Osteocyte (in vitro differentiated cells): Measurements from ENCODE around the gene SMIM36. TPM values are rescaled to one million over a fixed set of nuclear protein-coding genes. Genes with fewer than 3 reads are reported as not detected.
"Not testable (repeated sequence)": the region's sequence is repeated elsewhere in the genome, so short reads cannot be mapped to it uniquely, and the experiment has no call there.

Experiments used
- DNase-seq: peaks from one replicate; pipeline ENCODE4 v3.0.0; 2021; ENCODE audit warnings: mixed read lengths; ENCODE audit not compliant: unreplicated experiment; ENCODE audit errors: extremely low spot score
- H3K27ac Mint-ChIP-seq: one replicate; pipeline ENCODE4 v1.8.0; 2021; ENCODE audit warnings: mild to moderate bottlenecking, mixed read lengths; ENCODE audit not compliant: unreplicated experiment
- H3K27me3 Mint-ChIP-seq: one replicate; pipeline ENCODE4 v1.8.0; 2021; ENCODE audit warnings: mixed read lengths; ENCODE audit not compliant: unreplicated experiment
- H3K36me3 Mint-ChIP-seq: one replicate; pipeline ENCODE4 v1.8.0; 2021; ENCODE audit warnings: mixed read lengths; ENCODE audit not compliant: unreplicated experiment
- H3K4me1 Mint-ChIP-seq: one replicate; pipeline ENCODE4 v1.8.0; 2021; ENCODE audit warnings: mixed read lengths; ENCODE audit not compliant: unreplicated experiment
- H3K4me3 Mint-ChIP-seq: one replicate; pipeline ENCODE4 v1.8.0; 2021; ENCODE audit warnings: mild to moderate bottlenecking, moderate library complexity, mixed read lengths; ENCODE audit not compliant: unreplicated experiment
- H3K9me3 Mint-ChIP-seq: one replicate; pipeline ENCODE4 v1.8.0; 2021; ENCODE audit warnings: mixed read lengths; ENCODE audit not compliant: unreplicated experiment
- total RNA-seq: library from RNA; stranded (reverse); gene quantifications from 2 replicates; pipeline ENCODE4 v1.2.1, GENCODE V29; 2021
- TF ChIP-seq, protein P1 (sequence below): fragments of 200-600 bp; sonication (generic); IDR thresholded peaks from 2 replicates; pipeline ENCODE4 v1.5.0; 2021; ENCODE audit warnings: antibody characterized with exemption, mild to moderate bottlenecking, moderate library complexity

Gene SMIM36
- total RNA-seq, 1 donor from 2014 or later, result not detected

- H3K27me3 Mint-ChIP-seq, result no peaks in the 10 kb centered on the region
- H3K27ac Mint-ChIP-seq, result no peak overlapping the region
- no peak for DNase-seq
- TF ChIP-seq, protein P1, sequence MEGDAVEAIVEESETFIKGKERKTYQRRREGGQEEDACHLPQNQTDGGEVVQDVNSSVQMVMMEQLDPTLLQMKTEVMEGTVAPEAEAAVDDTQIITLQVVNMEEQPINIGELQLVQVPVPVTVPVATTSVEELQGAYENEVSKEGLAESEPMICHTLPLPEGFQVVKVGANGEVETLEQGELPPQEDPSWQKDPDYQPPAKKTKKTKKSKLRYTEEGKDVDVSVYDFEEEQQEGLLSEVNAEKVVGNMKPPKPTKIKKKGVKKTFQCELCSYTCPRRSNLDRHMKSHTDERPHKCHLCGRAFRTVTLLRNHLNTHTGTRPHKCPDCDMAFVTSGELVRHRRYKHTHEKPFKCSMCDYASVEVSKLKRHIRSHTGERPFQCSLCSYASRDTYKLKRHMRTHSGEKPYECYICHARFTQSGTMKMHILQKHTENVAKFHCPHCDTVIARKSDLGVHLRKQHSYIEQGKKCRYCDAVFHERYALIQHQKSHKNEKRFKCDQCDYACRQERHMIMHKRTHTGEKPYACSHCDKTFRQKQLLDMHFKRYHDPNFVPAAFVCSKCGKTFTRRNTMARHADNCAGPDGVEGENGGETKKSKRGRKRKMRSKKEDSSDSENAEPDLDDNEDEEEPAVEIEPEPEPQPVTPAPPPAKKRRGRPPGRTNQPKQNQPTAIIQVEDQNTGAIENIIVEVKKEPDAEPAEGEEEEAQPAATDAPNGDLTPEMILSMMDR, result no peak
- H3K9me3 Mint-ChIP-seq, result no peaks in the 10 kb centered on the region
- peaks cover 1% of the 10 kb centered on the region for H3K36me3 Mint-ChIP-seq
- no peak overlapping the region for H3K4me3 Mint-ChIP-seq
- H3K4me1 Mint-ChIP-seq, result peaks cover 16% of the 10 kb centered on the region
Measured at GRCh38 chr17:55448681-55449080, 62.6 kb downstream of the SMIM36 start.

- Mint-ChIP-seq H3K4me3 (no peak overlapping the region), H3K27ac (no peak overlapping the region), H3K4me1 (peaks cover 9% of the 10 kb centered on the region), H3K9me3 (no peaks in the 10 kb centered on the region), H3K36me3 (peaks cover 1% of the 10 kb centered on the region), H3K27me3 (no peaks in the 10 kb centered on the region)
- TF ChIP-seq, protein P1, result no peak
- no peak for DNase-seq
Measured at GRCh38 chr17:55446581-55447205, 64.6 kb downstream of the SMIM36 start.

- not testable (repeated sequence) for H3K4me3 Mint-ChIP-seq, H3K27ac Mint-ChIP-seq, H3K27me3 Mint-ChIP-seq, H3K4me1 Mint-ChIP-seq, DNase-seq, H3K36me3 Mint-ChIP-seq, H3K9me3 Mint-ChIP-seq
Measured at GRCh38 chr17:55446004-55446403, 65.2 kb downstream of the SMIM36 start.

DNA sequence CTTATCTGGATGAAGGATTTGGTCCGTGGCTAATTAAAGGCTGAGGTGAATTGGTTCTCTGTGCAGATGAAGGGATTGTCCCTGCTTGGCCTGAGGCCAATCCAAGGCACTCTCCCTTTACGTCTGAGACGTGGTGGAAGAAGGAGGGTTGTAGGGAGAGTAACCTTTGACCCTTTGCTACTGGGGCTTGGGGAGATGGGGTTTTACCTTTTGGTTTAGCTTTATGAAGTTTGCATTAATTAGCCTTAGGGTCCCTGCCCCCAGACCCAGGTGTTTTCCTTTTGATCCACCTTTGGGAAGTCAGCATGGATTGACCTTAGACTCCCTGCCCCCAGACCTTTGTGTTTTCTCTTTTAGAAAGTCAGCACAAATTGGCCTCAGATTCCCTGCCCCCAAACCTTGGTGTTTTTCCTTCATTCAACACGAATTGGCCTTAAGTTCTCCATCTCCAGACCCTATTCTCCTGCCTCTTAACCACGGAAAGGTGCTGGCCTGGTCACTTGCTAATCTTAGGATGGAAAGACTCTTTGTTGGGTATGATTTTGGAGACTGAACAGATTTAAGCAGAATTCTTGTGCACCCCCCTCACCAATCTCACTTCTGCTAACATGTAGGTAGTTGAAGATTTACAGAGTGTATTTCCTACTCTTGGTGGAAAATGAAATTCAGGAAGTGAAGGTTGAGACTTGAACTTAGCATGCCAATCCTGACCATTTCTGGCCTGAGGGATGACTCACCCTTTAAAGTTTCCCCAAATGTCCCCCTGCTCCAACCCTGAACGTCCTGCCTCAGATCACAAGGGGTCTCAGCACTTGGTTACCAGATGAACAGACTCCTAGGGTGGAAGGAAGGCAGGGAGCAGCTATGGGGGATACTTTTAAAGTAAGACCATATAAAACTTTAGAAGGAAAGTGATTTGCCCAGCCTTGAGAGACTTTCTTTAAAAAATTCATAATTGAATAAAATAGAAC, 66.5 kb downstream of the SMIM36 start:
- Mint-ChIP-seq H3K27me3 (no peaks in the 10 kb centered on the region), H3K9me3 (no peaks in the 10 kb centered on the region), H3K4me3 (no peak overlapping the region), H3K27ac (no peak overlapping the region), H3K4me1 (peaks cover 6% of the 10 kb centered on the region), H3K36me3 (peaks cover 1% of the 10 kb centered on the region)
- DNase-seq, result no peak
- TF ChIP-seq, protein P1, result no peak

- no peaks in the 10 kb centered on the region for H3K27me3 Mint-ChIP-seq
- no peaks in the 10 kb centered on the region for H3K9me3 Mint-ChIP-seq
- no peak overlapping the region for H3K4me3 Mint-ChIP-seq
- H3K27ac Mint-ChIP-seq, result no peak overlapping the region
- peaks cover 6% of the 10 kb centered on the region for H3K4me1 Mint-ChIP-seq
- no peaks in the 10 kb centered on the region for H3K36me3 Mint-ChIP-seq
- DNase-seq, result no peak
- TF ChIP-seq, protein P1, result no peak
Measured at GRCh38 chr17:55443904-55444303, 67.3 kb downstream of the SMIM36 start.
